Esophagus squamous epithelium (tissue), 5 donors: ENCODE results near the gene TMEM127. TPM values are rescaled to one million over a fixed set of nuclear protein-coding genes. Genes with fewer than 3 reads are reported as not detected.

Source experiments
- DNase-seq: peaks from one replicate; lab custom pipeline; 2025; lab: John Stamatoyannopoulos, UW
- H3K27ac ChIP-seq, 4 donors: fragments of 200-600 bp; sonication (generic); one replicate each; pipeline ENCODE4 v1.5.1; 2016 to 2019; ENCODE audit warnings: mild to moderate bottlenecking in 1 of 4
- H3K27me3 ChIP-seq, 4 donors: fragments of 200-600 bp; sonication (generic); 1 replicate in 3 of 4; 2 replicates in 1 of 4; pipeline versions ENCODE4 v1.5.1 to v1.6.0; 2017 to 2021; ENCODE audit warnings: antibody characterized with exemption in 1 of 4
- H3K36me3 ChIP-seq, 3 donors: fragments of 200-600 bp; sonication (generic); one replicate each; pipeline ENCODE4 v1.5.1; 2016 to 2019
- H3K4me1 ChIP-seq, 3 donors: fragments of 200-600 bp; sonication (generic); one replicate each; pipeline ENCODE4 v1.5.1; 2017 to 2019
- H3K4me3 ChIP-seq, 4 donors: fragments of 200-600 bp; sonication (generic); 1 replicate in 3 of 4; 2 replicates in 1 of 4; pipeline ENCODE4 v1.5.1; 2016 to 2019; ENCODE audit warnings: mild to moderate bottlenecking in 2 of 4, moderate library complexity in 1 of 4
- H3K9me3 ChIP-seq, 3 donors: fragments of 200-600 bp; sonication (generic); one replicate each; pipeline ENCODE4 v1.5.1; 2016 to 2019
- POLR2A ChIP-seq, 4 donors: fragments of 450-650 bp; IDR thresholded peaks; one replicate each; pipeline ENCODE4 v1.6.1; 2017; ENCODE audit warnings: antibody characterized with exemption in 4 of 4, mild to moderate bottlenecking in 4 of 4, moderate library complexity in 3 of 4
- WGBS, 2 donors: methylation state at CpG; one replicate each; pipeline ENCODE4 v1.1.5; 2018; 5-methylcytosine and 5-hydroxymethylcytosine counted together
- intact Hi-C: fragments of 100-400 bp; cut with DNase I; formaldehyde crosslinking; loops from one replicate; pipeline ENCODE4 v1.15.0; 2022
- total RNA-seq, 4 donors: library from RNA; depleted of rRNA; stranded (reverse); fragments of >200 nt; gene quantifications; one replicate each; pipeline ENCODE4 v1.1.0, GENCODE V29; 2016
- TF ChIP-seq, protein P1 (sequence below), 6 experiments: fragments of 450-650 bp in 4 of 6; fragments of 200-600 bp in 2 of 6; sonication (generic) in 2 of 6; IDR thresholded peaks; one replicate each; pipeline ENCODE4 v1.5.1; 2016 to 2019; ENCODE audit warnings: antibody characterized with exemption in 6 of 6, mild to moderate bottlenecking in 4 of 6, moderate library complexity in 4 of 6
- donor health status: DM: yes; HTN: yes; CAD: no.

TMEM127 gene
- total RNA-seq, 4 donors from 2014 or later: 26.0 to 45.9 (median 30.5) TPM

DNA sequence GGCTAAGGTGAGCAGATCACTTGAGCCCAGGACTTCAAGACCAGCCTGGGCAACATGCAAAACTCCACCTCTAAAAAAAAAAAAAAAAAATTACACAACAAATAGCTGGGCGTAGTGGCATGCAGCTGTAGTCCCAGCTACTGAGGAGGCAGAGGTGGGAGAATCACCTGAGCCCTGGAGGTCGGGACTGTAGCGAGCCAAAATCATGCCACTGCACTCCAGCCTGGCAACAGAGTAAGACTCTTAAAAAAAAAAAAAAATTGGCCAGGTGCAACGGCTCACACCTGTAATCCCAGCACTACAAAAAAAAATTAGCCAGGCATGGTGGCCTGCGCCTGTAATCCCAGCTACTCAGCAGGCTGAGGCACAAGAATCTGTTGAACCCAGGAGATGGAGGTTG, 64.5 kb downstream of the TMEM127 start:
- no peaks in the 10 kb centered on the region for H3K27me3 ChIP-seq
- no peaks in the 10 kb centered on the region for H3K36me3 ChIP-seq
- H3K4me1 ChIP-seq: peaks cover 36 to 85% (median 54%) of the 10 kb centered on the region in 3 donors
- intact Hi-C loops: no loop called here
- no peak for DNase-seq
- peak overlapping the region in 1 of 4 donors; percentile 2 for H3K27ac ChIP-seq
- WGBS, 2 donors: 15 to 42% methylated on average over 5 of the region's 5 CpGs
- TF ChIP-seq POLR2A (IDR thresholded peaks at IDR 0.05): no peak
- TF ChIP-seq, protein P1, sequence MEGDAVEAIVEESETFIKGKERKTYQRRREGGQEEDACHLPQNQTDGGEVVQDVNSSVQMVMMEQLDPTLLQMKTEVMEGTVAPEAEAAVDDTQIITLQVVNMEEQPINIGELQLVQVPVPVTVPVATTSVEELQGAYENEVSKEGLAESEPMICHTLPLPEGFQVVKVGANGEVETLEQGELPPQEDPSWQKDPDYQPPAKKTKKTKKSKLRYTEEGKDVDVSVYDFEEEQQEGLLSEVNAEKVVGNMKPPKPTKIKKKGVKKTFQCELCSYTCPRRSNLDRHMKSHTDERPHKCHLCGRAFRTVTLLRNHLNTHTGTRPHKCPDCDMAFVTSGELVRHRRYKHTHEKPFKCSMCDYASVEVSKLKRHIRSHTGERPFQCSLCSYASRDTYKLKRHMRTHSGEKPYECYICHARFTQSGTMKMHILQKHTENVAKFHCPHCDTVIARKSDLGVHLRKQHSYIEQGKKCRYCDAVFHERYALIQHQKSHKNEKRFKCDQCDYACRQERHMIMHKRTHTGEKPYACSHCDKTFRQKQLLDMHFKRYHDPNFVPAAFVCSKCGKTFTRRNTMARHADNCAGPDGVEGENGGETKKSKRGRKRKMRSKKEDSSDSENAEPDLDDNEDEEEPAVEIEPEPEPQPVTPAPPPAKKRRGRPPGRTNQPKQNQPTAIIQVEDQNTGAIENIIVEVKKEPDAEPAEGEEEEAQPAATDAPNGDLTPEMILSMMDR (IDR thresholded peaks at IDR 0.05): no peak
- H3K4me3 ChIP-seq: no peak overlapping the region
- no peaks in the 10 kb centered on the region for H3K9me3 ChIP-seq

DNA sequence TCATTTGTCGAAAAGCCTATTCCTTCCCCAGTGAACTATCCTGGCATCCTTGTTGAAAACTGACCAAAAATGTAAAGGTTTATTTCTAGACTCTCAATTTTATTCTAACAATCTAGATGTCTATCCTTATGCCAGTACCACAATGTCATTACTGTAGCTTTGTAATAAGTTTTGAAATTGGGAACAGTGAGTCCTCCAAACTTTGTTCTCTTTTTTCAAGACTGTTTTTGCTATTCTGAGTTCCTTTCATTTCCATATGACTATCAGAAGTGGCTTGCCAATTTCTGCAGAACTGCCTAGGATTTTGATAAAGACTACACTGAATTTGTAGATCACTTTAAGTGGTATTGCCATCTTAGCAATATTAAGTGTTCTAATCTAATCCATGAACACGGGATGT, 66.9 kb downstream of the TMEM127 start:
- intact Hi-C loops: no loop called here
- peaks cover 8 to 16% (median 8%) of the 10 kb centered on the region in 3 donors for H3K36me3 ChIP-seq
- no peak overlapping the region for H3K4me3 ChIP-seq
- no peaks in the 10 kb centered on the region for H3K27me3 ChIP-seq
- WGBS, 2 donors: 89 to 95% methylated on average over 2 of the region's 2 CpGs
- H3K27ac ChIP-seq: no peak overlapping the region
- peaks cover 19 to 61% (median 32%) of the 10 kb centered on the region in 3 donors for H3K4me1 ChIP-seq
- no peaks in the 10 kb centered on the region for H3K9me3 ChIP-seq
- DNase-seq: no peak
- no peak for TF ChIP-seq POLR2A (IDR thresholded peaks at IDR 0.05)
- TF ChIP-seq, protein P1 (IDR thresholded peaks at IDR 0.05): no peak

Other genes starting within 250 kb of the TMEM127 start
- 1 to 10 TPM in 1 of 4 donors, under 1 TPM in 3; 0.18 to 2.1 (median 0.48) TPM for gene GPAT2, start 231.1 kb downstream of the TMEM127 start, total RNA-seq
- gene ADRA2B, start 149.4 kb downstream of the TMEM127 start, total RNA-seq: 1 to 10 TPM in 1 of 4 donors, under 1 TPM in 2, not detected in 1; 0.04 to 1.2 (median 0.38) TPM
- gene ASTL, start 127.5 kb downstream of the TMEM127 start, total RNA-seq: under 1 TPM in 2 of 4 donors, not detected in 2; 0.30 to 0.53 TPM
- 10 to 100 TPM in 1 of 4 donors, 1 to 10 TPM in 3; 1.5 to 10.3 (median 5.6) TPM for gene DUSP2, start 120.6 kb downstream of the TMEM127 start, total RNA-seq
- 100 to 1,000 TPM in 3 of 4 donors, 10 to 100 TPM in 1; 84.2 to 137 (median 111) TPM for gene STARD7, start 57.2 kb downstream of the TMEM127 start, total RNA-seq
- gene CIAO1, start 228 bp upstream of the TMEM127 start, total RNA-seq: 100 to 1,000 TPM in 1 of 4 donors, 10 to 100 TPM in 3; 60.6 to 128 (median 80.1) TPM
- 10 to 100 TPM; 55.3 to 90.0 (median 68.6) TPM for gene SNRNP200, start 39.5 kb upstream of the TMEM127 start, total RNA-seq
- 1 to 10 TPM; 1.8 to 4.1 (median 2.5) TPM for gene ITPRIPL1, start 59.3 kb upstream of the TMEM127 start, total RNA-seq
- 10 to 100 TPM in 2 of 4 donors, 1 to 10 TPM in 2; 4.2 to 21.5 (median 11.4) TPM for gene NCAPH, start 69.8 kb upstream of the TMEM127 start, total RNA-seq
- gene NEURL3, start 239.4 kb upstream of the TMEM127 start, total RNA-seq: not detected